SU-DHL-6 (cell line): ENCODE data around the gene PRSS38.

ENCODE experiments used
- H2AFZ ChIP-seq: fragments of 200-600 bp; sonication (generic); 2 replicates; pipeline ENCODE4 v1.6.1; 2014; ENCODE audit warnings: low read depth, mild to moderate bottlenecking, moderate library complexity, mixed read lengths, antibody characterized with exemption, low read length; ENCODE audit not compliant: severe bottlenecking
- H3F3A ChIP-seq: fragments of 200-600 bp; shearing (Covaris generic); 2 replicates; pipeline ENCODE4 v1.6.0; 2016; ENCODE audit warnings: antibody characterized with exemption, mild to moderate bottlenecking; ENCODE audit not compliant: insufficient read depth
- H3K27ac ChIP-seq: fragments of 200-600 bp; sonication (generic); 2 replicates; pipeline ENCODE4 v1.5.1; 2016; ENCODE audit warnings: low read depth, mild to moderate bottlenecking, low read length, moderate library complexity, mixed read lengths
- H3K27me3 ChIP-seq: fragments of 200-600 bp; sonication (generic), shearing (Covaris generic); 2 replicates; pipeline ENCODE4 v1.6.0; 2014; ENCODE audit warnings: mild to moderate bottlenecking, low read length
- H3K36me3 ChIP-seq: fragments of 200-600 bp; sonication (generic); 2 replicates; pipeline ENCODE4 v1.6.1; 2014; ENCODE audit warnings: mild to moderate bottlenecking, low read length, mixed read lengths
- H3K4me2 ChIP-seq: fragments of 300-600, 200-600 bp; shearing (Covaris generic), sonication (generic); 2 replicates; pipeline ENCODE4 v1.6.0; 2014; ENCODE audit warnings: low read length, low read depth, mild to moderate bottlenecking; ENCODE audit not compliant: poor library complexity, severe bottlenecking
- H3K4me3 ChIP-seq: fragments of 200-600 bp; sonication (generic); 2 replicates; pipeline ENCODE4 v1.5.1; 2014; ENCODE audit warnings: antibody characterized with exemption, low read length, mild to moderate bottlenecking, mixed read lengths; ENCODE audit not compliant: insufficient read depth, poor library complexity, severe bottlenecking
- H3K79me2 ChIP-seq: fragments of 200-600 bp; sonication (generic); 2 replicates; pipeline ENCODE4 v1.6.1; 2014; ENCODE audit warnings: mild to moderate bottlenecking, low read length, moderate library complexity; ENCODE audit not compliant: insufficient read depth
- H3K9ac ChIP-seq: fragments of 200-600 bp; sonication (generic); 2 replicates; pipeline ENCODE4 v1.7.0; 2014; ENCODE audit warnings: mild to moderate bottlenecking, low read length
- H3K9me2 ChIP-seq: fragments of 200-600 bp; sonication (generic); replicated peaks from 2 replicates; pipeline ENCODE4 v1.6.1; 2014; ENCODE audit warnings: low read length; ENCODE audit not compliant: insufficient read depth
- H3K9me3 ChIP-seq: fragments of 200-600 bp; sonication (generic); 2 replicates; pipeline ENCODE4 v1.6.1; 2014; ENCODE audit warnings: low read length, mixed read lengths; ENCODE audit not compliant: insufficient read depth
- H4K20me1 ChIP-seq: fragments of 200-600 bp; sonication (generic); 2 replicates; pipeline ENCODE4 v1.6.1; 2014; ENCODE audit warnings: low read depth, mild to moderate bottlenecking, antibody characterized with exemption, low read length, moderate library complexity, mixed read lengths
- EZH2phosphoT487 ChIP-seq: fragments of 200-600 bp; sonication (generic), shearing (Covaris generic); conservative IDR thresholded peaks from 2 replicates; pipeline ENCODE4 v1.6.1; 2018; ENCODE audit warnings: mild to moderate bottlenecking, antibody characterized with exemption, low read length, moderate library complexity, mixed read lengths
- TF ChIP-seq, protein P1 (sequence below): fragments of 200-600 bp; sonication (generic); IDR thresholded peaks from one replicate; pipeline ENCODE4 v1.5.1; 2017; ENCODE audit warnings: antibody characterized with exemption, mild to moderate bottlenecking, low read length, moderate library complexity; ENCODE audit not compliant: insufficient read depth, poor library complexity, severe bottlenecking

PRSS38 gene

DNA sequence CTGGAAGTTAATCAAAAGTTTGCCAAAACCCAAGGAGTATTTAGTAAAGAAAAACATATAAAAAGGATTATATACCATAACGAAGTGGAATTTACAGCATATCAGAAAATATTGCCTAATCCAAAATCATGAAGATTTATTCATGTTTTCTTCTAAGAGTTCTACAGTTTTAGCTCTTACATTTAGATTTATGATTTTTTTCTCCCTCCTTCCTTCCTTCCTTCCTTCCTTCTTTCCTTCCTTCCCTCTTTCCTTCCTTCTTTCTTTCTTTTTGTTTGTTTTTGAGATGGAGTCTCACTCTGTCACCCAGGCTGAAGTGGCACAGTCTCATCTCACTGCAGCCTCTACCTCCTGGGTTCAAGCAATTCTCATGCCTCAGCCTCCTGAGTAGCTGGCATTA, 15.7 kb upstream of the PRSS38 start:
- H3K9me3 ChIP-seq, result no peaks in the 10 kb centered on the region
- H3K4me3 ChIP-seq, result no peak overlapping the region
- H3F3A ChIP-seq, result no peaks in the 10 kb centered on the region
- H3K9ac ChIP-seq, result no peak overlapping the region
- no peaks in the 10 kb centered on the region for H3K79me2 ChIP-seq
- no peak for TF ChIP-seq EZH2phosphoT487
- TF ChIP-seq, protein P1, sequence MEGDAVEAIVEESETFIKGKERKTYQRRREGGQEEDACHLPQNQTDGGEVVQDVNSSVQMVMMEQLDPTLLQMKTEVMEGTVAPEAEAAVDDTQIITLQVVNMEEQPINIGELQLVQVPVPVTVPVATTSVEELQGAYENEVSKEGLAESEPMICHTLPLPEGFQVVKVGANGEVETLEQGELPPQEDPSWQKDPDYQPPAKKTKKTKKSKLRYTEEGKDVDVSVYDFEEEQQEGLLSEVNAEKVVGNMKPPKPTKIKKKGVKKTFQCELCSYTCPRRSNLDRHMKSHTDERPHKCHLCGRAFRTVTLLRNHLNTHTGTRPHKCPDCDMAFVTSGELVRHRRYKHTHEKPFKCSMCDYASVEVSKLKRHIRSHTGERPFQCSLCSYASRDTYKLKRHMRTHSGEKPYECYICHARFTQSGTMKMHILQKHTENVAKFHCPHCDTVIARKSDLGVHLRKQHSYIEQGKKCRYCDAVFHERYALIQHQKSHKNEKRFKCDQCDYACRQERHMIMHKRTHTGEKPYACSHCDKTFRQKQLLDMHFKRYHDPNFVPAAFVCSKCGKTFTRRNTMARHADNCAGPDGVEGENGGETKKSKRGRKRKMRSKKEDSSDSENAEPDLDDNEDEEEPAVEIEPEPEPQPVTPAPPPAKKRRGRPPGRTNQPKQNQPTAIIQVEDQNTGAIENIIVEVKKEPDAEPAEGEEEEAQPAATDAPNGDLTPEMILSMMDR, result no peak
- H3K27ac ChIP-seq, result no peak overlapping the region
- H3K9me2 ChIP-seq, result no peaks in the 10 kb centered on the region
- H3K36me3 ChIP-seq, result no peaks in the 10 kb centered on the region
- no peak overlapping the region for H2AFZ ChIP-seq
- H4K20me1 ChIP-seq, result no peaks in the 10 kb centered on the region
- H3K27me3 ChIP-seq, result no peaks in the 10 kb centered on the region
- H3K4me2 ChIP-seq, result no peak overlapping the region

DNA sequence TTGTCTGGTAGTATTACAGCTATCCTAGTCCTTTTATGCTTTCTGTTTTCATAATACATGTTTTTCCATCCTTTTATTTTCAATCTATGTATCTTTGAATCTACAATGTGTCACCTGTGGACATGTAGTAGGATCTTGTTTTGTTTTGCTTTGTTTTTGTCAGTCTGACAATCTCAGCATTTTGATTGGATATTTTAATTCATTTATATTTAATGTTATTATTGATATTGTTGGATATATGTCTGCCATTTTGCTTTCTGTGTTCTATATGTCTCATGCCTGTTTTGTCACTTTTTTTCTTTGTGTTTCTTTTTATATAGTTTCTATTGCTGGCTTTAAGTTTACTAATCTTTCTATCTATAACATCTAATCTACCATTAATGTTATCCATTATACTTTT, 11.5 kb upstream of the PRSS38 start:
- Histone ChIP-seq H3K9ac (no peak overlapping the region), H3K36me3 (no peaks in the 10 kb centered on the region), H2AFZ (no peak overlapping the region), H3K4me3 (no peak overlapping the region), H3K4me2 (no peak overlapping the region), H3F3A (no peaks in the 10 kb centered on the region), H3K9me3 (no peaks in the 10 kb centered on the region), H4K20me1 (no peaks in the 10 kb centered on the region), H3K27ac (no peak overlapping the region), H3K79me2 (no peaks in the 10 kb centered on the region), H3K27me3 (no peaks in the 10 kb centered on the region), H3K9me2 (no peaks in the 10 kb centered on the region)
- TF ChIP-seq, protein P1, result no peak
- TF ChIP-seq EZH2phosphoT487, result no peak

DNA sequence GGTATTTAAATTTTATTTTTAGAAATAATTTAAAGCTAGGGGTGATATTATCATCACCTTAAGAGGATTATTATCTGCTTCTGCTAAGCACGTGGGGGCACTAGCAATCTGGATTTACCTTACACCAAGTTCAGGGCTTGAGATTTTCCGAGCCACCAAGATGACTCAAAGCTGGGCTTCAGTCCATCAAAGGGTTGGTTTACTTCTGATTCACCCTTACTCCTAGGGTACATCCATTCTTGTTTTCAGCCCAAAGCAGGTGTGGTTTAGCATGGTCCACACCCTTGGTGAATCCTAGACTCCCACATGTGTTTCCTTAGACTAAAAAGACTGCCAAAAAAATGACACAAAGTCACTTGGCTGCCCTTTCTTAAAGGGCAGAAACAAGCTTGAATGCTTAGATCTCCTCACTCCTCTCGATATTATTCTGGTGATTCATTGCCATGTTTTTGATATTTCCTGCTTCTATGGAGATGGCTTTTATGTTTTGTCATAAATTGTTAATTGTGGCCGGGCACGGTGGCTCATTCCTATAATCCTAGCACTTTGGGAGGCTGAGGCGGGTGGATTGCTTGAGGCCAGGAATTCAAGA, 9.8 kb upstream of the PRSS38 start:
- H3K4me2 ChIP-seq, result no peak overlapping the region

More for the DNA sequence above, 9.8 kb upstream of the PRSS38 start:
- Histone ChIP-seq H3K9me2 (no peaks in the 10 kb centered on the region), H3K4me3 (no peak overlapping the region), H3K27ac (no peak overlapping the region), H3K79me2 (no peaks in the 10 kb centered on the region), H3K36me3 (no peaks in the 10 kb centered on the region), H3K9ac (no peak overlapping the region), H3F3A (no peaks in the 10 kb centered on the region), H2AFZ (no peak overlapping the region), H3K9me3 (no peaks in the 10 kb centered on the region), H4K20me1 (no peaks in the 10 kb centered on the region), H3K27me3 (no peaks in the 10 kb centered on the region)
- TF ChIP-seq, protein P1, result no peak
- no peak for TF ChIP-seq EZH2phosphoT487
